Renal cortex interstitium (tissue), 11 donors: Measurements from ENCODE around the gene FOXN3. TPM values are rescaled to one million over a fixed set of nuclear protein-coding genes. Genes with fewer than 3 reads are reported as not detected.
"Not testable (repeated sequence)": the region's sequence is repeated elsewhere in the genome, so short reads cannot be mapped to it uniquely, and the experiment has no call there.

ENCODE experiments used
- DNase-seq, 11 donors: peaks; one replicate each; pipeline ENCODE4 v3.0.0-alpha.2; 2013; ENCODE audit warnings: low read depth in 9 of 11, low spot score in 4 of 11; ENCODE audit errors: extremely low read depth in 1 of 11
- polyA plus RNA-seq, 3 donors: library from polyadenylated mRNA; unstranded; fragments of 120-200 nt; gene quantifications; one replicate each; pipeline ENCODE4 v1.2.1, GENCODE V29; 2013; ENCODE audit not compliant: insufficient read length in 3 of 3

The FOXN3 gene
- polyA plus RNA-seq, 3 donors, result 30.8 to 32.3 (median 31.1) TPM

DNA sequence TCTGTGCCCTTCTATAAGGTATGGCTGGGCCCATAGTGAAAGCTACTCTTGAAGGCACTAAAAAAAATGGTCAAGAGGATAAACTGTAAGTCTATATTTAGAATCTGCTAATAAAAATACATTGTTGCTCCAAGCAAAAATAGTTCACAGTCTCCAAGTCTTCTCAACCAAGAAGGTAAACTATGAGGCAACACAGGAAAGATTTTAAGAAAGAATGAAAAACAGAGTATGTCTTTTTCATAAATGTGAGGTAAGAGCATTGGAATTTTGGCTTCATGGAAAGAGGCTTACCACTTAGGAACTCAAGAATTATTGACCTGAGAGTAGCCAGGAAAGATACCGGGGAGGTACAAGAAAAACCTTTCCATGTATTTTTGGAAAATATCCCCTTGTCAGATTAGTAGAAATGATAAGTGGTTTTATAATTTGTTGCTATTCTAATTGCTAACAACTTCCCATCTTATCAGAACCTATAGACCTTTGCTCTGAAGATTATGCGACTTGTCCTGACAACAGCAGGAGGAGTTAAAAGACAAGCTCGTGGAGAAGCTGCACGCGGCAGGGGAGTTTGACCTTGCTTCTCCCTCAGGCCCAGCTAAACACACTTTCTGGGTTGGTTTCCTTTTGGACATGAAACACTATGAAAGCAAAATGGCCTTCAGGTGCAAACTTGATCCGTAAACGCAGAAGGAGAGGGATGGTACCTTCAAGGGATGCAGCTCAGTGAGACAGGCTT lies 238.1 kb downstream of the FOXN3 start:
- no peak for DNase-seq

GRCh38 chr14:89178376-89178775 lies 238.7 kb downstream of the FOXN3 start:
- DNase-seq, result no peak

GRCh38 chr14:89175881-89176799 lies 240.9 kb downstream of the FOXN3 start:
- no peak for DNase-seq

GRCh38 chr14:89171628-89172027 lies 245.4 kb downstream of the FOXN3 start:
- DNase-seq, result no peak

DNA sequence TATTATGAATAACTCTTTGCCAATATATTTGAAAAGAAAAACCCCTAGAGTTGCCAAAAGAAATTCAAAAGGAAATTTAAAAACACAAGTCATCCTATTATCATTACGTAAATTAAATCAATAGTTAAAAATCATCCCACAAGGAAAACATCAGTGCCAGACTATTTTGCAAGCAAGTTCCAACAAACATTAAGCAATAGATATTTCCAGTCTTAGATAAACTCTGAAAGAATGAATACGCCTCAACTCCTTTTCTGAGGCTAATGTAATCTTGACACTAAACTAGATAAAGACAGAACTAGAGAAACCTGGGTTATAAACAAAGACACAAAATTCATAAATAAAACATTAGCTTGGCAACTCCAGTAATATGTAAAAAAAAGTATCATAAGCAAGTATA lies 245.9 kb downstream of the FOXN3 start:
- no peak for DNase-seq

DNA sequence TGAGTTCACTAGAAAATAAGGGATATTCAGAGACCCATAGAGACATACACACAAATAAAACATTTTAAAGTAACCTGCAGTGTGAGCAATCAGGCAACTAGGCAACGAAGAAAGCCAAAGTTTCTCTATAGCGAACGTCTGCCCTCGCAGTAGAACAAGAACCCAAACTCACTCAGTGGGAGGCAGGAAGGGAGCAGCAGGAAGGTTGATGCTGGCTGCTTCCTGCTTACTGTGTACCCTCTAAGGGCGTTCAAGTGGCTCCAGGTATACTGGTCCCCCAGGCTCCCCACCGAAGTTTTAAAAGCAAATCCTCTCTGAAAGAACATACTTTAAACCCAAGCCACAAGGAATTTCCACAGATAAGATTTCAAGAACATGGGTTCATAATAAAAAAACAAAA lies 249.3 kb downstream of the FOXN3 start:
- DNase-seq, result no peak

GRCh38 chr14:89166633-89167032 lies 250.4 kb downstream of the FOXN3 start:
- DNase-seq, result no peak

DNA sequence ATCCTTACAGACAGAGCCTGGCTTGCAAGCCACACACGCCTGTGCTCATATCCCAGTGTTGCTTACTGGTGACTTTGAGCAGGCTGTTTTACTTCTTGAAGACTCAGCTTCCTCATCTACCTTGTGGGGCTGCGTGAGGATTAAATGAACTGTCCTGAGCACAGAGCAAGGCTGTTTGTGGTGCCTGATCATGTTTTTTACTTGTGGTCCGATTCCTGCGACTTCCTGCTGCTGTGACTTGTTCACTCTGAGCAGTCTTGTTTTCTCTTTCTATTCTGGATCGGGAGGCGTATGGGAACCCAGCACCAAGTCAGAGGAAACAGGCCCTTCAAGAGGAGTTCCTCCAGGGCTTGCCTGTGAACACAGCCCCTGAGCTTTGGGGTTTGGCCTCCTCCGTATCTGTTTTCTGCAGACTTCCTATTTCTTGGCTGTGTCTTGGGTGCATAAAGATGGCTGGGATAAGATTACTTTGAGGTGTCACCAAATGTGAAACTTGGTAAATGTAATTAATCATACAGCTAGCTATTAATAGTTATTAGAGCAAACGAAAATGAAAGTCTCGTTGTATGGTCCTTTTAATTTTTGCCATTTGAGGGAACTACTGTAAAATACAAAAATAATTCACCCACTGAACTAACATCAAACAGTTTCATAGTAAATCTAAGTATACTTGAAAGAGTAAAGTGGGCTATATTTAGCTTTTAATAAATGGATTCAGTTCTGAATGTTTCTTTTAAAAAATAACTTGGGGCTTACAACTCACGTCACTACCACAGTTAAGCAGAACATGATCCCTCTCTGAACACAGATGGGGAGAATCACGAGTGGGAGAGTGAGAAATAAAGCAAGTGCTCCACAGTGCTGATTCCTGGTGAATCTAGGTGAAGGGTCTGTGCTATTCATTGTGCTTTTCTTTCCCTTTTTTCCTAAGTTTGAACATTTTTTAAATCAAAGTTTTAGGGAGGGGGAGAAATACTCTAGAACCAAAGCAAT lies 251.5 kb downstream of the FOXN3 start:
- DNase-seq, result no peak

- no peak for DNase-seq
These were observed 252.6 kb downstream of the FOXN3 start for GRCh38 chr14:89164168-89165073.

GRCh38 chr14:89163031-89163636 lies 253.9 kb downstream of the FOXN3 start:
- no peak for DNase-seq

DNA sequence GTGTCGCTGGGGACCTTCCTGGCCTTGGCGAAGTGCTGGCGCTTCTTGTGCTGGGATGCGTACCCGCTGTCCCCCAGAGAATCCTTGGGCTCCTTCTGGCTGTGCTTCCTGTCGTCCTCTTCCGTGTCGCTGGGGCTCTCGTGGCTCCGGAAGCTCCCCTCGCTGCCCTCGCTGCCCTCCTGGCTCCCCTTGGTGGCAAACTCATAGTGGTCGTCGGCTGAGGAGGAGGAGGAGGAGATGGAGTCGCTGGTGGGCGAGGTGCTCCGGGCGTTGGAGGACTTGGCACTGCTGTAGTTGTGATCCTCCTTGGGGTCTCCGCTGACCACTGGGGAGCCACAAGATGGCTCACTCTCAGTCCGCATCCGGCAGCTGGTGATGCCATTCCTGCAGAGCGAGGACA lies 254.4 kb downstream of the FOXN3 start:
- no peak for DNase-seq

DNA sequence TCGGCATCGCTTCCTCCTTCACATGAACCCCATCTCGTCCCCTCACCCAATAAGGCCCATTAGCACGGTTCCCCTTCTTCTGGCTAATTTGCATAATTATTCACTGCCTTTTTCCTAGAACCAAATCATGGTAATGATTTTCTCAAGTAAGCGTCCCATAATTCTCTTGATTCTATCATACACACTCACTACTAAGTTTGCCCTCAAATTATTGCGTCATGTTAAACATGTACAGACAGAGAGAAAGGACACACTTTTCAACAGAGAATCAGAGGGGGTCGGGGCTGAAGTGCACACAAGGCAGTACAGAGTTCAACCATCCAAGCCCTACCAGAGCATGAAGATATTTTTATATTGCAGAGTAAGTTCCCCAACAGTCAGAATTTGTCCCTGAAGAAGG lies 256.6 kb downstream of the FOXN3 start:
- no peak for DNase-seq

DNA sequence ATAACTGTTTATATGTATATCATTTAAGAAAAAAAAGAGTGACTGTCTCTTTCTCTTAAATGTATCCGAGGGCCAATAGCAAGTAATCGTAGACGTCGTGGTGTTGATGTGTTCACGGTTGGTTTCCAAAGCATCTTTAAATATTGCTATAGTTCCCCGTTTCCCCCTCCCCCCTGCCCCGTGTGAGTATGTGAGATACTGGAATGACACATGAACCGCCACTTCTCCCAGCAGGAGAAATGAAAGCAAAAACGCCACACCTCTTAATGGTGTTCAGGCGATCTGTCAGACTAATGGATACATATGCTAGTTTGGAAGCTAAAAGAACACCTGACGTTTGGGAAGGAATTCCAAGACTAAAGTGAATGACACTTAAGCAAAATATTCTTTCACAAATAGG lies 258.3 kb downstream of the FOXN3 start:
- no peak for DNase-seq

GRCh38 chr14:89158104-89158503 lies 258.9 kb downstream of the FOXN3 start:
- not testable (repeated sequence) for DNase-seq

- DNase-seq, result no peak
These were observed 261.5 kb downstream of the FOXN3 start for GRCh38 chr14:89155491-89155890.

DNA sequence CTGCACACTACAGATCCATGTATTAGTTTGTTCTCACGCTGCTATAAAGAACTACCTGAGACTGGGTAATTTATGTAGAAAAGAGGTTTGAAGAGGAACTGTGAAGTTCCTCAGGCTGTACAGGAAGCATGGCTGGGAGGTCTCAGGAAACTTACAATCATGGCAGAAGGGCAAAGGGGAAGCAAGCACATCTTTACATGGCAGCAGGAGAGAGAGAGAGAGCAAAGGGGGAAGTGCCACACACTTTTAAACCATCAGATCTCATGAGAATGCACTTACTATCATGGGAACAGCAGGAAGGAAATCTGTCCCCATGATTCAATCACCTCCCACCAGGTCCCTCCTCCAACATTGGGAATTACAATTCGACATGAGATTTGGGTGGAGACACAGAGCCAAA lies 265.3 kb downstream of the FOXN3 start:
- DNase-seq, result not testable (repeated sequence)

- no peak for DNase-seq
These were observed 270.8 kb downstream of the FOXN3 start for GRCh38 chr14:89146274-89146673.

DNA sequence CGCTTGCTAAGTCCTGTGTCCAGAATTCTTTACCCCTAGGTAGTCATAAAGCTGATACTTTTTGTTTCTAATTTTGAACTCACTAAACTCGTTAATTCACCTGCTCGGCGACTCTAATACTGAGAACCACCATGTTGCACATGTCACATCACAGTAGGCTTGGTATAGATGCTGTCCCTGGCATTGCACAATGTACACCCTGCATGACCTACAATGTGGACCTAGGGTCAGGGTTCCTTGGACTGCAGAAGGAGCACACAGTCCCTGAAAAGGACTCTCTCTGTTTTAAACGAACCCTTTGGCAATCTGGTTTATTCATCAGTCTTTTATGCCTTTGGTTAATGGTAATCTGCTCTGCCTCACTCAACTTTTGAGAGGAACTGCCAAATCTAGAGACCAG lies 272.4 kb downstream of the FOXN3 start:
- DNase-seq, result no peak
